Retinal pigment epithelial cell (primary cell): ENCODE data around the gene NEDD9.
A peak's percentile ranks its signal among the peaks of the same experiment; 100 is the strongest.

Experiments used
- DNase-seq: peaks from one replicate; pipeline ENCODE4 v3.0.0-alpha.2; 2010; ENCODE audit warnings: low read depth
- H3K4me3 ChIP-seq: 2 replicates; pipeline ENCODE4 v1.5.1; 2011; ENCODE audit warnings: mild to moderate bottlenecking, low read length, control low read depth, moderate library complexity
- CTCF ChIP-seq: conservative IDR thresholded peaks from 2 replicates; pipeline ENCODE4 v1.5.1; 2011; ENCODE audit warnings: low read depth, low read length, control low read depth, inconsistent platforms

NEDD9 gene

DNA sequence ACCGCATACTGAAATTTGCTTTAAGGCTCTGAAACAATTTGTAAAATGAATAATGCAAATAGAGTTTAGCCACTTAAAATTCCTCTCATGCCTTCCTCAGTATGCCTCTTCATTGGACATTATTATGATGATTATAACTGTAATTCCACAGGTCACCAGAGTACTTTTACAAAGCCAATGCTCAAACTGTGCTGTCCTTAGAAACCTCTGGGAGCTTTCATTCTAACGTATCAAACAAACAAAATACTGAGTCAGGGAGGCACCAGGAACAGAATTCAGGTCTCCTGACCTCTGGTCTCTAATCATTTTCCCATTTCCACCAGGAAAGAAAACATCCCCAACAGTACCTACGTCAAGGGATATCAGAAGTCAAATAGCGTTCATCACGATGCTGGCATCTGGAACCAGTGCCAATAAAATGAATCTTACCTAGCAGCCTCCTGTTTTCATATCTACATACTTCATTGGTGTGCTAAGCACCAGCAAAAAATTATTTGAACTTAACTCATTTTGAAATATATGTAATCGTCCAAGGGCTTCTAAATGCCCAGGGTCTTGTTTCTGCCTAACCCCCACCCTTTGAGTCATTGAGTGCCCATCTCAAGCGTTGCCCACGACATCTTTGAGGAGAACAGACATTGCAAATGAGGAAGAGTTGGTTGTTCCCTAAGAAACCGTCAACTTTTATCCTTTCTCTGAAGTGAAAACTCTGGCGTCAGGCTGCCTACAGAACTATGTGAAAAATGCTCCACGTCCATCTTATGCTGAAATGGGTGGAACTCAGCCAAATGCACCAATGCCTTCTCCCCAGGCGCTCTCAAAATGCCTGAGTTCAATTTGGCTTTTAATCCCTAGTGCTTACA is 37.9 kb downstream of the NEDD9 start:
- no peak for TF ChIP-seq CTCF
- DNase-seq: peak; percentile 94

GRCh38 chr6:11193434-11193833 is 39.0 kb downstream of the NEDD9 start:
- TF ChIP-seq CTCF: no peak
- DNase-seq: no peak
- no peak overlapping the region for H3K4me3 ChIP-seq

More for the DNA sequence above, 37.9 kb downstream of the NEDD9 start:
- H3K4me3 ChIP-seq: peak overlapping the region; percentile 2

DNA sequence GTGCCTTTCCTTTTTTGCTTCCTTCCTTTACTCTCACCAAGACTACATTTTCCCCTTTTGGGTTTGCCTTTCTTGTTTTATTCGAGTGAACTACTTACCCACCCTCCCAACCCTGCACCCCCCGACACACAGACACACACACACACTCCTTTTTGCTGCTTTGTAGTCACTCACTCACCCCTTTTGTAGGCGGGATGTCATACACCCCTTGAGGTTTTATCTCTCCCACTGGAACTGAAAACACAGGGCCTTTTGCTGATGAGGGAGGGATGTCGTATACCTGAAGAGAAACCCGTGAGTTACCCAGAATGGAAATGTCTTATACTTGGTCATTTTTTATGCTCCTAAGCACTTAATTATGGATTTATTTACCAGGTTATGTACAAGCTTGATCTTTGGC is 40.3 kb downstream of the NEDD9 start:
- DNase-seq: no peak
- no peak for TF ChIP-seq CTCF

DNA sequence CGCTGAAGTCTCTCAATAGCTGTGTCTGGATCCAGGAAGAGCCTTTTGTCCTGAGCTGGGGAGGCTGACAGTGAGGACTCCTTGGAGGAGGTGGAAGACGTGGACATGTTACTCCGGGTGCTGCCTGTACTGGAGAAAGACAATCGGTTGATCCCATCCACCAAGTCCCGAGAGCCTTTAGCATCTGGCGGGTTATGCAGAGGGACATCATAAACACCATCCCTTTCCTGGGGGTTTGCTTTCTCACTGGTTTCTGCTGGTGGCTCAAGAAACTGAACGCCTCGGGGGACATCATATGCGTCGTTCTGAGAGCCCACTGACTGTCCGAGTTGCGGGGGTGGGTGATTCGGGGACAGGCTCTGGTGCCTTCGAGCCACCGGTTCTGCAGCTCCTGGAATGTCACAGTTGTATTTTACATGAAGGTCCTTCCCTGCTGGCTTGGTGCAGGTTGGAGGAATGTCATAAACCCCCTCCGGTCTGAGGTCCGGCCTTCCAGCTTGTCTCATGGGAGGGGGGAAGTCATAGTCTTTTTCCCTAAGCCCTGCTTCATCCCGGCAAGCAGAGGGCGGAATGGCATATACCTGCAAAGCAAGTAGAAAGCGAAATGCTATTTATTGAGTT is 41.7 kb downstream of the NEDD9 start:
- DNase-seq: no peak
- no peak for TF ChIP-seq CTCF
- no peak overlapping the region for H3K4me3 ChIP-seq

More for the DNA sequence above, 40.3 kb downstream of the NEDD9 start:
- no peak overlapping the region for H3K4me3 ChIP-seq

- TF ChIP-seq CTCF: no peak
- no peak for DNase-seq
- H3K4me3 ChIP-seq: no peak overlapping the region
Observed at GRCh38 chr6:11189865-11190624, 42.4 kb downstream of the NEDD9 start.

DNA sequence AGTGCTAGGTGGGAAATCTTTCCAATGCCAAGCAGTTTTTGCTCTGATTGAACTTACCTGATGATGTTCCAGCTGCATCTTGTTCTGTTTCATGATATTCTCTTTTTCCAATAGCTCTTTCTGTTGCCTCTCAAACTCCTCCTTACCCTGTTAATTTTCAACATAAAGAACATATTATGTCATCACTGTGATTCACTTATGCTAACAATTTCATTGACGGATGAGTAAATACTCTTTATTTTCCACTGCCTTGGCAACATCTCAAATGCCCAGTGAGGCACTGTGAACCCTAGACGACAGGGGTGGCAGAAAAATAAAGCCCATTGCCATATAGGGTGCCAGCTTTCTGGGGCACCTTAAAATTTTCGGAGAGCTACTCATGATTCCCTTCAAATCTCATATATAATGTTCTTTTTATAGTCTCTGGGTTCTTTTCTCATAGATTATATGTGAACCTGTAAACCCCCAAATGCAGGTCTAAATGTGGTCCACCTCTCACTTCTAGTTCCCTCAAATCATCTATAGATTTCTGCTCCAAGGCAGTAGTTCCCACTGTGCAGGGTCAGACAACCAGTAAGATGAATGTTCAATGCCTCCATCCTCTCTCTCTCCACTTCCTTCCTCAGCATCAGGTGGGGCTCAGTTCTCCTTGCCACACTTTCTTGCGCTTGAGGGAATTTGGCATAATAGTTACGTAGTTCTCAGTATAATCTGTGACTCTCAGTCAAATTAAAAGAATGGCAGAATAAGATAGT is 44.1 kb downstream of the NEDD9 start:
- no peak for DNase-seq
- no peak for TF ChIP-seq CTCF

More for the DNA sequence above, 44.1 kb downstream of the NEDD9 start:
- H3K4me3 ChIP-seq: no peak overlapping the region
